ENCODE data around the gene CHMP5.

Gene CHMP5

DNA sequence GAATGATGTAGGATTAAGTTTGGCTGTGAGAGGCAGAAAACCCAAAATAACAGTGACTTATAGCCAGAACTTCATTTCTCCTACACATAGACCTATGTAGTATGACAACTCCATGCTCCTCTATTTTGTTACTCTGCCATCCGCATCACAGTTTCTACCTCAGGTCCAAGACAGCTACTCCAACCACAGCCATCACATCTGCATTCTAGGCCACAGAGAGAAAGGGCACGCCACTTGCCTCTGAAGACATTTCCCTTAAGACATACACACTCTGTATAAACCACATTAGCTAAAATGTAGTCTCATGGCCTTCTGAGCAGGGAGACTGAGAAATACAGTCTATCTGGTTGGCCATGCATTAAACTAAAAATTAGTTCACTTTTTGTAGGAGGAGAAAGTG, 14.9 kb upstream of the CHMP5 start:
- TF ChIP-seq CTCF (IDR thresholded peaks at IDR 0.05; ENCODE audit: low read length, missing control alignments) = no peak
- DNase-seq (ENCODE audit: low read depth) = no peak
- H3K4me3 ChIP-seq (replicated peaks; ENCODE audit: low read depth, low read length) = no peak overlapping the region

DNA sequence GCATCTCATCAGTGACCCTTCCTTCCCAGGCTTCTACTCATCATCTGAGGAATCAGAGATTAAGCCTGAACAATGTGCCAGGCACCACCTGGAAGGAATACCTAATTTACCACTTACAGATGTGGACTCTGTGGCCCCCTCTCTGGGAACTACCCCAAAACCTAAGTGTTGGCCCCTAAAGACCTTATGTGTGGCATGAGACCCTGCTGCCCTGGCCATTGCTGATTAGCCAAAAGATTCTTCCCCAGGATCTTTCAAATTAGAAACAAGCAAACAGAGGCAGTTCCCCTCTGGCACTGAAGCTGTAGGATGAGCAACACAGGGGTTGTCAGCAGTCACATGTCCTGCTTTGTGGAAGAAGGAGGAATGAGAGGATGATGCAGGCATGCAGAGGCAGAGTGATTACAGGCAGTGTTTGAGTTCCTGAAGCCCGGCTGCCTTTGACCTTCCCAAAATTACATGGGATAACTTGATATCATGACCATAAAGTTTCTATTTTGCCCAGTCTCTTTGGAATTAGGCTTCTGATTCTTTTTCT, 14.3 kb upstream of the CHMP5 start:
- peak; percentile 49 for DNase-seq (ENCODE audit: low read depth)

DNA sequence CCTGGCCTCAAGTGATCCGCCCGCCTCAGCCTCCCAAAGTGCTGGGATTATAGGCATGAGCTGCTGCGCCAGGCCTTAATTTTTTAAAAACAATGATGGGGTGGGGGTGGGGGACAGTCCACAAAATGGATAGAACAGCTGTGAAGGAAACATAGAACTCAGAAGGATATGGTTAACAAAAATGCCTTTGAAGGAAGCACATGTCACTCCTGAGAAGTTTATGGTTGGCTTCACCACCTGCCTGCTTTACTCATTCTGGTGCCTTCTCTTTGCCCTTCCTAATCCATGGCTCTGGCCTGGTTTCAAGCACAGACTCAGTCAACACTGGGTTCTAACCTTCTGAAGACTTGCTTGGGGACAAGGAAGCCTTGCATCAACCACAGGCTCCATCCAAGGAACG, 10.6 kb upstream of the CHMP5 start:
- DNase-seq (ENCODE audit: low read depth) = no peak
- no peak overlapping the region for H3K4me3 ChIP-seq (replicated peaks; ENCODE audit: low read depth, low read length)
- TF ChIP-seq CTCF (IDR thresholded peaks at IDR 0.05; ENCODE audit: low read length, missing control alignments) = no peak

More for the DNA sequence above, 14.3 kb upstream of the CHMP5 start:
- TF ChIP-seq CTCF (IDR thresholded peaks at IDR 0.05; ENCODE audit: low read length, missing control alignments) = no peak
- H3K4me3 ChIP-seq (replicated peaks; ENCODE audit: low read depth, low read length) = no peak overlapping the region

DNA sequence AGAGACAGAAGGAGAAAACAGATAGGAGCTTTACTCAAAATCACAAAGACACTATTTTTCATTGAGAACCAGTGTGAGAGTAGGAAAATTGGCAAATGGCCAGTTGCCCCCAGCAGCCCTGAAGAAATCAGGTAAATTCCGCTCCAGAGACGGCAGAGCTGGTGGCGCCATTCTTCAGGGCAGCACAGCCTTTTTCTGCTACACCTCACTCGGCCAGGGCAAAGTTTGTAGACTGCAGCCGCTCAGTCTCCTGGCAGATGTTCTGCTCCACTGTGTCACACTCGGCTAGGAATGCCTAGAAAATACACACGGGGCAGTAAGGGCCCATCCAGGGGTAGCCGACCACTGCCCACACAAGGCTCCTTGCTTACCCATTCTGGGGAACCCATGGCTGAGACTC, 9.8 kb upstream of the CHMP5 start:
- DNase-seq (ENCODE audit: low read depth) = no peak
- no peak overlapping the region for H3K4me3 ChIP-seq (replicated peaks; ENCODE audit: low read depth, low read length)
- TF ChIP-seq CTCF (IDR thresholded peaks at IDR 0.05; ENCODE audit: low read length, missing control alignments) = no peak

- no peak overlapping the region for H3K4me3 ChIP-seq (replicated peaks; ENCODE audit: low read depth, low read length)
- no peak for TF ChIP-seq CTCF (IDR thresholded peaks at IDR 0.05; ENCODE audit: low read length, missing control alignments)
- DNase-seq (ENCODE audit: low read depth) = no peak
These were observed 9.4 kb upstream of the CHMP5 start for GRCh38 chr9:33255471-33255870.

DNA sequence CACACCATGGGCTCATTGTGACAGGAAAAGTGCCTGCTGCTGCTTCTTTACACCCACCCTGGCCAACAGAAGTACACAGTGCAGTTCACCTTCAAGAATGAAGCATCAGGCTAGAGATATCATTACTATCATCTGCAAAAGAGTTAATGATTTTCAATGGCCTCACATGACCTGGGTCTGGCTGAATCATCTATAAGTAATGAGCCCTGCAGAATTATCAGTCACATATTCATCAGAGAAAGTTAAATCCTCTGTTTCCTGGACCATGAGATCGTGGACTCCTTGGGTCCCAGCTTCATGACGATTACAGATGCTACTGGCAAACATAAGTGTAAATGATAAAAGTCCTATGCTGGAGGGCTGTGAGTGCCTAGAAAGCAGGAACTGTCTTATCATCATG, 8.6 kb upstream of the CHMP5 start:
- no peak for DNase-seq (ENCODE audit: low read depth)
- TF ChIP-seq CTCF (IDR thresholded peaks at IDR 0.05; ENCODE audit: low read length, missing control alignments) = no peak
- no peak overlapping the region for H3K4me3 ChIP-seq (replicated peaks; ENCODE audit: low read depth, low read length)

DNA sequence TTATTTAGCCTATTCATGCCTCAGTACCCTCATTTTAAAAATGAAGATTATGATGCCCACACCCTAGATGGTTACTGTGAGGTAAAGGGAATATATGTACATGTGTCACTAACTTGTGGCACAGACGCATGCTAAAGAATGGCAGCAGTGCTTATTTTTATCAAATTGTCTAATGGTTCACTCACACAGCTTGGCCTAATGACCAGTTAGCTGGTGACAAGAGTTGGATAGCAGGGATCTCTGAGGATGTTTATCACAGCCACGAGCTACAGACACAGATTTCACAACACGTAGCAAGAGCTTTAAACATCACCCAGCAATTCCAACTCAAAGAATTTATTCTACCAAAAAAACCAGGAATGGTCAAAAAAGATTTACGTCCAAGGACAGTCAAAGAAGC, 7.6 kb upstream of the CHMP5 start:
- DNase-seq (ENCODE audit: low read depth) = no peak
- no peak for TF ChIP-seq CTCF (IDR thresholded peaks at IDR 0.05; ENCODE audit: low read length, missing control alignments)
- no peak overlapping the region for H3K4me3 ChIP-seq (replicated peaks; ENCODE audit: low read depth, low read length)
